Measurements from ENCODE around the gene VPS26C. TPM values are rescaled to one million over a fixed set of nuclear protein-coding genes. Genes with fewer than 3 reads are reported as not detected.

VPS26C gene
- total RNA-seq, 1 donor, result 63.0 TPM

- no peak for TF ChIP-seq CTCF (IDR thresholded peaks at IDR 0.05; ENCODE audit: insufficient read depth, low read depth, low read length)
- H3K4me3 ChIP-seq (ENCODE audit: low read depth, low read length), result no peak overlapping the region
These were observed 3.1 kb downstream of the VPS26C start for GRCh38 chr21:37263827-37264600.

GRCh38 chr21:37259426-37259825, 7.7 kb downstream of the VPS26C start:
- peak; percentile 36 for DNase-seq (ENCODE audit: low read depth)
- no peak for TF ChIP-seq CTCF (IDR thresholded peaks at IDR 0.05; ENCODE audit: insufficient read depth, low read depth, low read length)
- H3K4me3 ChIP-seq (ENCODE audit: low read depth, low read length), result no peak overlapping the region

More at GRCh38 chr21:37263827-37264600, 3.1 kb downstream of the VPS26C start:
- DNase-seq (ENCODE audit: low read depth), result no peak

- no peak for TF ChIP-seq CTCF (IDR thresholded peaks at IDR 0.05; ENCODE audit: insufficient read depth, low read depth, low read length)
- peak overlapping the region; percentile 56 for H3K4me3 ChIP-seq (ENCODE audit: low read depth, low read length)
- DNase-seq (ENCODE audit: low read depth), result peak; percentile 63
These were observed 8.9 kb downstream of the VPS26C start for GRCh38 chr21:37257967-37258877.

- TF ChIP-seq CTCF (IDR thresholded peaks at IDR 0.05; ENCODE audit: insufficient read depth, low read depth, low read length), result no peak
- DNase-seq (ENCODE audit: low read depth), result peak; percentile 56
- peak overlapping the region; percentile 56 for H3K4me3 ChIP-seq (ENCODE audit: low read depth, low read length)
These were observed 9.6 kb downstream of the VPS26C start for GRCh38 chr21:37257511-37257966.

GRCh38 chr21:37253991-37254390, 13.1 kb downstream of the VPS26C start:
- H3K4me3 ChIP-seq (ENCODE audit: low read depth, low read length), result no peak overlapping the region
- TF ChIP-seq CTCF (IDR thresholded peaks at IDR 0.05; ENCODE audit: insufficient read depth, low read depth, low read length), result no peak
- no peak for DNase-seq (ENCODE audit: low read depth)

- DNase-seq (ENCODE audit: low read depth), result no peak
- TF ChIP-seq CTCF (IDR thresholded peaks at IDR 0.05; ENCODE audit: insufficient read depth, low read depth, low read length), result no peak
- no peak overlapping the region for H3K4me3 ChIP-seq (ENCODE audit: low read depth, low read length)
These were observed 15.9 kb downstream of the VPS26C start for GRCh38 chr21:37251294-37251634.
